K562 (cell line): ENCODE measurements around the gene AQP6. TPM values are rescaled to one million over a fixed set of nuclear protein-coding genes. Genes with fewer than 3 reads are reported as not detected.
A peak's percentile ranks its signal among the peaks of the same experiment; 100 is the strongest.

Experiments used
- ARNT ChIP-seq, 2 experiments: fragments of 450-650 bp; IDR thresholded peaks; 2 replicates each; pipeline ENCODE4 v1.6.1; 2016; ENCODE audit warnings: mild to moderate bottlenecking in 1 of 2
- CC2D1A ChIP-seq: fragments of 450-650 bp; IDR thresholded peaks from 2 replicates; pipeline ENCODE4 v1.6.1; 2017; ENCODE audit warnings: mild to moderate bottlenecking
- FOXJ3 ChIP-seq: sonication (generic); formaldehyde crosslinking; IDR thresholded peaks from 2 replicates; pipeline ENCODE4 v1.4.0; 2020; ENCODE audit warnings: mild to moderate bottlenecking, missing genetic modification reagents
- HDAC8 ChIP-seq: fragments of 450-650 bp; IDR thresholded peaks from 2 replicates; pipeline ENCODE4 v1.6.1; 2016; ENCODE audit warnings: mild to moderate bottlenecking, missing genetic modification characterization, moderate library complexity, missing compliant biosample characterization
- HES1 ChIP-seq: fragments of 450-650 bp; IDR thresholded peaks from 2 replicates; pipeline ENCODE4 v1.6.1; 2016; ENCODE audit warnings: low read depth, mild to moderate bottlenecking, moderate library complexity
- HIVEP1 ChIP-seq: fragments of 250-450 bp; sonication (Bioruptor Pico); IDR thresholded peaks from 2 replicates; pipeline ENCODE4 v1.4.0; 2020; ENCODE audit warnings: mild to moderate bottlenecking
- KAT8 ChIP-seq: fragments of 450-650 bp; IDR thresholded peaks from 2 replicates; pipeline ENCODE4 v1.6.1; 2016; ENCODE audit warnings: low read depth, mild to moderate bottlenecking
- KDM2B ChIP-seq: fragments of 250-450 bp; sonication (Bioruptor Pico); IDR thresholded peaks from 2 replicates; pipeline ENCODE4 v1.8.0; 2021; ENCODE audit warnings: mild to moderate bottlenecking, moderate library complexity
- KLF6 ChIP-seq: fragments of 250-450 bp; sonication (Bioruptor Pico); IDR thresholded peaks from 2 replicates; pipeline ENCODE4 v1.4.0; 2020; ENCODE audit warnings: mild to moderate bottlenecking, moderate library complexity, borderline replicate concordance
- MCM5 ChIP-seq: fragments of 450-650 bp; IDR thresholded peaks from 2 replicates; pipeline ENCODE4 v1.6.1; 2016; ENCODE audit warnings: low read depth
- NCOA2 ChIP-seq, 2 experiments: fragments of 450-650 bp; IDR thresholded peaks; 2 replicates each; pipeline ENCODE4 v1.6.1; 2018; ENCODE audit warnings: mild to moderate bottlenecking in 2 of 2, moderate library complexity in 1 of 2; ENCODE audit not compliant: partially characterized antibody in 2 of 2
- RBM14 ChIP-seq: fragments of 200-400 bp; formaldehyde crosslinking; IDR thresholded peaks from 2 replicates; pipeline ENCODE4 v1.6.1; 2018; ENCODE audit warnings: low read depth, mild to moderate bottlenecking, low read length, moderate library complexity, borderline replicate concordance; ENCODE audit not compliant: insufficient read depth
- RBM25 ChIP-seq: fragments of 200-400 bp; formaldehyde crosslinking; IDR thresholded peaks from 2 replicates; pipeline ENCODE4 v1.6.1; 2018; ENCODE audit warnings: low read length, low read depth, moderate library complexity; ENCODE audit not compliant: severe bottlenecking
- RUNX1 ChIP-seq: sonication (generic); IDR thresholded peaks from 2 replicates; pipeline ENCODE4 v1.6.1; 2016; ENCODE audit warnings: antibody characterized with exemption, low read depth
- SETDB1 ChIP-seq: IDR thresholded peaks from one replicate; pipeline ENCODE4 v1.6.1; 2012; ENCODE audit warnings: low read length, control low read depth, inconsistent platforms
- SREBF2 ChIP-seq: sonication (generic); formaldehyde crosslinking; IDR thresholded peaks from 2 replicates; pipeline ENCODE4 v1.4.0; 2020; ENCODE audit warnings: mild to moderate bottlenecking, missing genetic modification reagents
- YY1 ChIP-seq, 3 experiments: IDR thresholded peaks; 2 replicates each; pipeline ENCODE4 v1.6.1; 2011; ENCODE audit warnings: low read length in 2 of 3, mild to moderate bottlenecking in 2 of 3, moderate library complexity in 2 of 3, borderline replicate concordance in 1 of 3, control low read depth in 1 of 3, low read depth in 1 of 3; ENCODE audit not compliant: insufficient read depth in 3 of 3, insufficient replicate concordance in 2 of 3, control insufficient read depth in 1 of 3, insufficient read length in 1 of 3; ENCODE audit errors: extremely low read depth in 1 of 3
- ZNF12 ChIP-seq: sonication (generic); formaldehyde crosslinking; IDR thresholded peaks from 2 replicates; pipeline ENCODE4 v1.4.0; 2020; ENCODE audit warnings: mild to moderate bottlenecking, missing genetic modification reagents
- ZNF263 ChIP-seq: sonication (generic); formaldehyde crosslinking; IDR thresholded peaks from 2 replicates; pipeline ENCODE4 v1.8.0; 2022; ENCODE audit warnings: mild to moderate bottlenecking, missing genetic modification reagents, borderline replicate concordance
- ZNF277 ChIP-seq: fragments of 250-450 bp; sonication (Bioruptor Pico); IDR thresholded peaks from 2 replicates; pipeline ENCODE4 v1.8.0; 2022; ENCODE audit warnings: inconsistent platforms, mild to moderate bottlenecking, moderate library complexity, borderline replicate concordance
- ZNF584 ChIP-seq: fragments of 200-800 bp; sonication (Bioruptor generic); IDR thresholded peaks from 2 replicates; pipeline ENCODE4 v1.6.1; 2016; ENCODE audit warnings: low read depth, mild to moderate bottlenecking, missing genetic modification characterization, missing compliant biosample characterization
- ZSCAN32 ChIP-seq: fragments of 450-650 bp; formaldehyde crosslinking; IDR thresholded peaks from 2 replicates; pipeline ENCODE4 v1.4.0; 2020; ENCODE audit warnings: mild to moderate bottlenecking, moderate library complexity
- polyA plus RNA-seq, 8 experiments: library from polyadenylated mRNA; depleted of rRNA in 4 of 8; stranded (reverse) in 5 of 8; unstranded in 3 of 8; fragments of >200 nt; fragmentation: Nextera tagmentation in 2 of 8; fragmentation: Illumina TruSeq in 1 of 8; extraction: Ambion mirVana in 2 of 8; extraction: Trizol in 1 of 8; gene quantifications; 2 replicates each; pipeline versions ENCODE4 v1.2.1 to v1.2.3, GENCODE V29; 2011 to 2014; ENCODE audit warnings: inconsistent platforms in 1 of 8, missing spikeins in 1 of 8
- total RNA-seq, 7 experiments: library from RNA; depleted of rRNA in 6 of 7; stranded (reverse); fragments of >200 nt in 6 of 7; fragmentation: Illumina TruSeq in 2 of 7; extraction: Trizol in 2 of 7; gene quantifications; 2 replicates each; pipeline versions ENCODE4 v1.2.1 to v1.2.3, GENCODE V29; 2011 to 2021; ENCODE audit warnings: low replicate concordance in 1 of 7
- TF ChIP-seq, protein P1 (sequence below): fragments of 250-450 bp; sonication (Bioruptor Pico); IDR thresholded peaks from 2 replicates; pipeline ENCODE4 v1.4.0; 2020; ENCODE audit warnings: mild to moderate bottlenecking

The AQP6 gene
- total and polyA plus RNA-seq, 9 of the 15 experiments (the other 6 are each of a cell fraction or from before 2014, with no cell fraction given) = 0.05 to 0.12 TPM; not detected in 7

DNA sequence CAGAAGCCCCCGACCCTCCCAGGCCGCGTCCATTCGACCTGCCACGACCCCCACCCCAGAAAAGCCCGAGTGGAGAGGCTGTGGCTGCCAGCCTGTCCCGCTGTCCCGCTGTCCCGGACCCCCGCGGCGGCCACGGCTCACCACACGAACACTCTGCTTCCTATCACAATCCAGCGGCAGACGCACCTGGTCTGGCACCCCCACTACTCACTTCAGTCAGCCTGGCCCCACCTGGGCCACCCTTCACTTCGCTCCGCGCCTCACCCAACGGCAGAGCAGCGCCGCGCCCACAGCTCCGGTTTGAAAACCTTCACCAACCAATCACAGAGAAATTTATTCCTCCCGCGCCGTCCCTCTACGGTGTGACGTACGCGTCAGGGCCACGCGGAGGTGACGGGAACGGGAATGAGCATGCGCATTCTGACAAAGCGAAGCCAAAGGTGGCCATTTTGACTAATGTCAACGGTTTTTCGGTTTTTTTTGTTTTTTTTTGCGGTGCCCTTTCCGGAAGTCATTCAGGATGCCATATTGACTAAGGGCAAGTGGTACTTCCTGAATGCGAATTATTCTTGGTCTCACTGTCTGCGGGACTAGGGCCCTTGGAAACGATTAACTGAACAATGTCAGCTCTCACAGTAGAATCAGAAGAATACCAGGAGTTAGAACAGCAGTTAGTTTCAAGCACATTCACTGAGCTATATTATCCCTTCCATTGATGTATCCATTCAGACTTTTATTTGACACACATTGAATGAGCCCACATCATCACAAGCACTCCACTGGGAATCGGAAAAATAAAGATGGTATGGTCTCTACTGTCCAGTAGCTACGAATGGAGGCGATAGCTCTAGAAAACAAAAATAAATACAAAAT lies 52.7 kb downstream of the AQP6 start, which contains the start of gene RACGAP1 (continued):
- TF ChIP-seq ZNF277 (CRISPR knock-in tag) = no peak
- no peak for TF ChIP-seq HIVEP1 (CRISPR knock-in tag)
- no peak for TF ChIP-seq MCM5
- no peak for TF ChIP-seq SETDB1
- peak; percentile 9; the same call in 1 of the 2 replicates for TF ChIP-seq KLF6 (CRISPR knock-in tag)
- TF ChIP-seq RBM25 = no peak
- TF ChIP-seq ARNT (IDR thresholded peaks at IDR 0.05) = peak in 1 of 2 experiments; percentile 71; a peak in 1 of 4 replicates
- TF ChIP-seq RUNX1 = no peak
- 0 out of 2 replicates have a peak, but pooled peaks have one; percentile 43 for TF ChIP-seq ZNF12 (CRISPR knock-in tag)
- no peak for TF ChIP-seq NCOA2 (IDR thresholded peaks at IDR 0.05; ENCODE audit: partially characterized antibody in 2 of 2)
- TF ChIP-seq HDAC8 (tag) = no peak
- no peak for TF ChIP-seq HES1
- no peak for TF ChIP-seq SREBF2 (CRISPR knock-in tag)
- TF ChIP-seq ZNF263 (CRISPR knock-in tag) = peak; percentile 33; the same call in 1 of the 2 replicates
- no peak for TF ChIP-seq ZNF584 (CRISPR knock-in tag)
- peak; percentile 97 to 99 (median 99) for TF ChIP-seq YY1 (IDR thresholded peaks at IDR 0.05; ENCODE audit: borderline replicate concordance in 1 of 3, control insufficient read depth in 1 of 3, extremely low read depth in 1 of 3, insufficient read depth in 3 of 3, insufficient read length in 1 of 3, insufficient replicate concordance in 2 of 3, low read depth in 1 of 3, low read length in 2 of 3)
- no peak for TF ChIP-seq FOXJ3 (CRISPR knock-in tag)
- no peak for TF ChIP-seq ZSCAN32 (CRISPR knock-in tag)
- TF ChIP-seq, protein P1, sequence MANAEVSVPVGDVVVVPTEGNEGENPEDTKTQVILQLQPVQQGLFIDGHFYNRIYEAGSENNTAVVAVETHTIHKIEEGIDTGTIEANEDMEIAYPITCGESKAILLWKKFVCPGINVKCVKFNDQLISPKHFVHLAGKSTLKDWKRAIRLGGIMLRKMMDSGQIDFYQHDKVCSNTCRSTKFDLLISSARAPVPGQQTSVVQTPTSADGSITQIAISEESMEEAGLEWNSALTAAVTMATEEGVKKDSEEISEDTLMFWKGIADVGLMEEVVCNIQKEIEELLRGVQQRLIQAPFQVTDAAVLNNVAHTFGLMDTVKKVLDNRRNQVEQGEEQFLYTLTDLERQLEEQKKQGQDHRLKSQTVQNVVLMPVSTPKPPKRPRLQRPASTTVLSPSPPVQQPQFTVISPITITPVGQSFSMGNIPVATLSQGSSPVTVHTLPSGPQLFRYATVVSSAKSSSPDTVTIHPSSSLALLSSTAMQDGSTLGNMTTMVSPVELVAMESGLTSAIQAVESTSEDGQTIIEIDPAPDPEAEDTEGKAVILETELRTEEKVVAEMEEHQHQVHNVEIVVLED (CRISPR knock-in tag) = peak; percentile 95
- TF ChIP-seq KDM2B (CRISPR knock-in tag) = no peak
- TF ChIP-seq KAT8 = no peak
- no peak for TF ChIP-seq RBM14
- TF ChIP-seq CC2D1A = peak; percentile 98
